SK-N-SH (cell line): ENCODE data around the gene MPHOSPH9. TPM values are rescaled to one million over a fixed set of nuclear protein-coding genes. Genes with fewer than 3 reads are reported as not detected.

Experiments
- CTCF ChIA-PET: fragments of 300-600, 350-600 bp; formaldehyde crosslinking; extraction: SDS; loops from one replicate; lab custom pipeline; 2021; lab: Yijun Ruan, JAX
- POLR2A ChIA-PET: fragments of 350-600 bp; sonication (Branson Sonifier 250); formaldehyde crosslinking; extraction: SDS; loops from one replicate; lab custom pipeline; 2020; ENCODE audit warnings: antibody characterized with exemption, inconsistent platforms; lab: Yijun Ruan, JAX
- DNase-seq: peaks from one replicate; pipeline ENCODE4 v3.0.0; 2012
- H2AFZ ChIP-seq: fragments of 200-600 bp; sonication (generic); 2 replicates; pipeline ENCODE4 v1.8.1; 2016; ENCODE audit warnings: antibody characterized with exemption, mild to moderate bottlenecking, low read depth
- H3F3A ChIP-seq: fragments of 200-600 bp; sonication (generic); replicated peaks from 2 replicates; pipeline ENCODE3; 2016; ENCODE audit warnings: antibody characterized with exemption, mild to moderate bottlenecking; ENCODE audit not compliant: insufficient read depth
- H3K27ac ChIP-seq, 2 experiments: fragments of 200-500 bp in 1 of 2; fragments of 200-600 bp in 1 of 2; sonication (Bioruptor generic) in 1 of 2; sonication (generic), shearing (Covaris generic) in 1 of 2; 2 replicates each; pipeline versions ENCODE4 v1.5.1 to v1.6.1; 2014 to 2016; ENCODE audit warnings: low read depth in 2 of 2, inconsistent platforms in 1 of 2, low read length in 1 of 2, mild to moderate bottlenecking in 1 of 2, mixed read lengths in 1 of 2
- H3K27me3 ChIP-seq: fragments of 200-600 bp; sonication (generic), shearing (Covaris generic); 2 replicates; pipeline ENCODE4 v1.6.1; 2016; ENCODE audit warnings: mixed run types; ENCODE audit not compliant: insufficient read depth
- H3K36me3 ChIP-seq, 2 experiments: fragments of 200-500 bp in 1 of 2; fragments of 200-600 bp in 1 of 2; sonication (Bioruptor generic) in 1 of 2; sonication (generic) in 1 of 2; replicated peaks in 1 of 2; 2 replicates each; pipeline versions ENCODE3 to v1.5.1; 2014 to 2016; ENCODE audit warnings: low read length in 1 of 2, mild to moderate bottlenecking in 1 of 2; ENCODE audit not compliant: insufficient read depth in 2 of 2, control insufficient read depth in 1 of 2
- H3K4me1 ChIP-seq, 2 experiments: fragments of 200-500 bp in 1 of 2; fragments of 200-600 bp in 1 of 2; sonication (Bioruptor generic) in 1 of 2; sonication (generic), shearing (Covaris generic) in 1 of 2; 2 replicates each; pipeline versions ENCODE4 v1.5.1 to v1.6.1; 2014 to 2016; ENCODE audit warnings: low read depth in 1 of 2, low read length in 1 of 2, mixed run types in 1 of 2; ENCODE audit not compliant: insufficient read depth in 2 of 2, control insufficient read depth in 1 of 2
- H3K4me2 ChIP-seq: fragments of 200-600 bp; sonication (generic), shearing (Covaris generic); 2 replicates; pipeline ENCODE4 v1.6.1; 2017; ENCODE audit warnings: mixed run types
- H3K4me3 ChIP-seq, 2 experiments: fragments of 200-500 bp in 1 of 2; fragments of 200-600 bp in 1 of 2; sonication (Bioruptor generic) in 1 of 2; sonication (generic), shearing (Covaris generic) in 1 of 2; 2 replicates each; pipeline versions ENCODE4 v1.5.1 to v1.8.1; 2014 to 2016; ENCODE audit warnings: low read depth in 2 of 2, inconsistent platforms in 1 of 2, low read length in 1 of 2, mild to moderate bottlenecking in 1 of 2, mixed read lengths in 1 of 2, moderate library complexity in 1 of 2
- H3K79me2 ChIP-seq: fragments of 200-600 bp; sonication (generic); 2 replicates; pipeline ENCODE4 v1.8.1; 2017; ENCODE audit warnings: mild to moderate bottlenecking; ENCODE audit not compliant: insufficient read depth
- H3K9ac ChIP-seq: fragments of 200-600 bp; sonication (generic); 2 replicates; pipeline ENCODE4 v1.6.1; 2017; ENCODE audit warnings: mixed run types
- H3K9me2 ChIP-seq: fragments of 200-600 bp; sonication (generic); 2 replicates; pipeline ENCODE4 v1.6.1; 2017; ENCODE audit warnings: mixed run types
- H3K9me3 ChIP-seq: fragments of 200-600 bp; sonication (generic); 2 replicates; pipeline ENCODE4 v1.6.1; 2017; ENCODE audit warnings: mixed run types, mild to moderate bottlenecking, moderate library complexity
- H4K20me1 ChIP-seq: fragments of 200-600 bp; sonication (generic); 2 replicates; pipeline ENCODE4 v1.6.1; 2017; ENCODE audit warnings: mild to moderate bottlenecking, mixed run types; ENCODE audit not compliant: insufficient read depth
- ELF1 ChIP-seq: IDR thresholded peaks from 2 replicates; pipeline ENCODE4 v1.4.0; 2012
- EP300 ChIP-seq, 2 experiments: IDR thresholded peaks; 2 replicates each; pipeline versions ENCODE4 v1.4.0 to v1.6.1; 2012; ENCODE audit warnings: borderline replicate concordance in 1 of 2, low read depth in 1 of 2, low read length in 1 of 2
- JUND ChIP-seq: IDR thresholded peaks from 2 replicates; pipeline ENCODE4 v1.4.0; 2012
- MEF2A ChIP-seq: IDR thresholded peaks from 2 replicates; pipeline ENCODE4 v1.4.0; 2012; ENCODE audit warnings: low read depth, borderline replicate concordance
- MXI1 ChIP-seq: IDR thresholded peaks from 2 replicates; pipeline ENCODE4 v1.6.1; 2012; ENCODE audit warnings: mild to moderate bottlenecking, low read depth, low read length, improper control_type of control experiment
- PBX3 ChIP-seq: IDR thresholded peaks from 2 replicates; pipeline ENCODE4; 2012
- RXRA ChIP-seq: IDR thresholded peaks from 2 replicates; pipeline ENCODE4 v1.4.0; 2012; ENCODE audit warnings: low read depth, mild to moderate bottlenecking, borderline replicate concordance
- TAF1 ChIP-seq: IDR thresholded peaks from 2 replicates; pipeline ENCODE4 v1.6.1; 2012; ENCODE audit warnings: low read depth, mild to moderate bottlenecking, low read length, moderate library complexity, borderline replicate concordance
- ZBTB33 ChIP-seq: IDR thresholded peaks from 2 replicates; pipeline ENCODE4 v1.4.0; 2012; ENCODE audit warnings: low read depth, borderline replicate concordance
- WGBS: methylation state at CpG from one replicate; pipeline ENCODE4 v1.1.6; 2017; ENCODE audit warnings: low lambda C conversion rate; 5-methylcytosine and 5-hydroxymethylcytosine counted together
- polyA plus RNA-seq, 3 experiments: library from polyadenylated mRNA; depleted of rRNA; stranded (reverse); fragments of >200 nt; gene quantifications; 2 replicates each; pipeline ENCODE4 v1.2.3, GENCODE V29; 2012

The MPHOSPH9 gene
- polyA plus RNA-seq, 1 of the 3 experiments (the other 2 are of a cell fraction), result 9.0 TPM

GRCh38 chr12:123258593-123258992, 25.7 kb upstream of the MPHOSPH9 start:
- 76% methylated on average over 4 of the region's 4 CpGs for WGBS
- peaks cover 63 to 82% of the 10 kb centered on the region in 2 experiments for H3K36me3 ChIP-seq
- CTCF ChIA-PET, result interaction anchor here (0.8 to 2.2 kb wide), 3 partner anchors 8 to 21 kb away, joined by 3 to 14 read pairs (median 4); no protein-coding TSS in a partner anchor

GRCh38 chr12:123254853-123255446, 22.0 kb upstream of the MPHOSPH9 start:
- no peaks in the 10 kb centered on the region for H3K9me3 ChIP-seq
- H3K4me1 ChIP-seq, result peaks cover 0 to 3% of the 10 kb centered on the region in 2 experiments; a peak in 2 of 4 replicates
- peaks cover 30% of the 10 kb centered on the region for H3F3A ChIP-seq
- ChIA-PET POLR2A (no interaction called here), CTCF (interaction anchor here (1.6 kb wide), 1 partner anchor 17 kb away, joined by 8 read pairs; no protein-coding TSS in a partner anchor)
- peaks cover 8% of the 10 kb centered on the region; the same call in 1 of the 2 replicates for H4K20me1 ChIP-seq
- 94% methylated on average over 5 of the region's 5 CpGs for WGBS
- TF ChIP-seq TAF1 (no peak), PBX3 (no peak), JUND (no peak)
- TF ChIP-seq, all 33 proteins: peak for 0
- no peak for DNase-seq
- no peaks in the 10 kb centered on the region for H3K27me3 ChIP-seq
- H3K36me3 ChIP-seq, result peaks cover 46 to 66% of the 10 kb centered on the region in 2 experiments
- no peak overlapping the region for H3K27ac ChIP-seq
- peaks cover 83% of the 10 kb centered on the region for H3K79me2 ChIP-seq
- no peak overlapping the region for H3K9ac ChIP-seq
- H3K9me2 ChIP-seq, result no peaks in the 10 kb centered on the region
- H3K4me3 ChIP-seq, result no peak overlapping the region
- no peak overlapping the region for H3K4me2 ChIP-seq
- H2AFZ ChIP-seq, result no peak overlapping the region

More at GRCh38 chr12:123258593-123258992, 25.7 kb upstream of the MPHOSPH9 start:
- peaks cover 37% of the 10 kb centered on the region for H3F3A ChIP-seq
- no peak for DNase-seq
- H4K20me1 ChIP-seq, result peaks cover 19% of the 10 kb centered on the region
- no peaks in the 10 kb centered on the region for H3K9me3 ChIP-seq
- peaks cover 85% of the 10 kb centered on the region for H3K79me2 ChIP-seq
- no peaks in the 10 kb centered on the region for H3K9me2 ChIP-seq
- no peak overlapping the region for H3K9ac ChIP-seq
- H2AFZ ChIP-seq, result no peak overlapping the region
- H3K4me3 ChIP-seq, result no peak overlapping the region
- POLR2A ChIA-PET, result interaction anchor here (1.6 kb wide), 2 partner anchors 8 to 10 kb away, joined by 5 to 6 read pairs; no protein-coding TSS in a partner anchor
- H3K4me2 ChIP-seq, result no peak overlapping the region
- no peak overlapping the region for H3K27ac ChIP-seq
- H3K4me1 ChIP-seq, result no peaks in the 10 kb centered on the region
- H3K27me3 ChIP-seq, result no peaks in the 10 kb centered on the region
- TF ChIP-seq MEF2A (no peak), ELF1 (no peak), RXRA (no peak), MXI1 (no peak), ZBTB33 (no peak), EP300 (IDR thresholded peaks at IDR 0.05; ENCODE audit: borderline replicate concordance in 1 of 2, low read depth in 1 of 2, low read length in 1 of 2) (no peak)
